Measurements from ENCODE around the gene TULP1.
A peak's percentile ranks its signal among the peaks of the same experiment; 100 is the strongest.

GRCh38 chr6:35496841-35497570, 15.7 kb downstream of the TULP1 start, which contains the start of gene TEAD3:
- TF ChIP-seq CTCF (IDR thresholded peaks at IDR 0.05) (peak in 3 of 12 donors; percentile 15 to 21 (median 15)), POLR2A (IDR thresholded peaks at IDR 0.05) (peak in 1 of 2 donors; percentile 43)
